Measurements from ENCODE around the gene BARHL2. TPM values are rescaled to one million over a fixed set of nuclear protein-coding genes. Genes with fewer than 3 reads are reported as not detected.

Gene BARHL2
- total RNA-seq, 1 experiment from 2014 or later, result not detected

GRCh38 chr1:90704817-90705216 is 12.3 kb downstream of the BARHL2 start:
- intact Hi-C loops (cut with micrococcal nuclease; ENCODE audit: unreplicated experiment), result loop anchor here (10.0 kb wide), 1 partner anchor 590 kb away; no protein-coding TSS in a partner anchor
- no TSS peak for BruUV-seq (replicated peaks)
- Histone ChIP-seq H3K4me1 (ENCODE audit: control insufficient read depth, insufficient read depth, low read length) (no peaks in the 10 kb centered on the region), H3K36me3 (ENCODE audit: control insufficient read depth, insufficient read depth, low read length) (no peaks in the 10 kb centered on the region), H3K9me3 (ENCODE audit: control insufficient read depth, insufficient read depth, low read depth, low read length) (no peaks in the 10 kb centered on the region), H3K4me3 (ENCODE audit: low read depth in 2 of 2, low read length in 2 of 2) (no peak overlapping the region), H3K27ac (ENCODE audit: low read length) (no peak overlapping the region), H3K27me3 (ENCODE audit: control insufficient read depth, insufficient read depth, low read length) (peaks cover 25% of the 10 kb centered on the region)
- POLR2A ChIA-PET, result no interaction called here
- DNase-seq (ENCODE audit: low read depth, low spot score) (no peak), ATAC-seq (no peak)
- TF ChIP-seq SIN3A (IDR thresholded peaks at IDR 0.05; ENCODE audit: borderline replicate concordance, insufficient read depth, low read depth, low read length) (no peak), REST (IDR thresholded peaks at IDR 0.05; ENCODE audit: insufficient read depth in 1 of 2, low read depth in 2 of 2, low read length in 1 of 2) (no peak), POLR2AphosphoS5 (IDR thresholded peaks at IDR 0.05; ENCODE audit: low read depth, low read length) (no peak), TCF7L2 (IDR thresholded peaks at IDR 0.05; ENCODE audit: low read depth, low read length) (no peak)
- TF ChIP-seq, protein P1, sequence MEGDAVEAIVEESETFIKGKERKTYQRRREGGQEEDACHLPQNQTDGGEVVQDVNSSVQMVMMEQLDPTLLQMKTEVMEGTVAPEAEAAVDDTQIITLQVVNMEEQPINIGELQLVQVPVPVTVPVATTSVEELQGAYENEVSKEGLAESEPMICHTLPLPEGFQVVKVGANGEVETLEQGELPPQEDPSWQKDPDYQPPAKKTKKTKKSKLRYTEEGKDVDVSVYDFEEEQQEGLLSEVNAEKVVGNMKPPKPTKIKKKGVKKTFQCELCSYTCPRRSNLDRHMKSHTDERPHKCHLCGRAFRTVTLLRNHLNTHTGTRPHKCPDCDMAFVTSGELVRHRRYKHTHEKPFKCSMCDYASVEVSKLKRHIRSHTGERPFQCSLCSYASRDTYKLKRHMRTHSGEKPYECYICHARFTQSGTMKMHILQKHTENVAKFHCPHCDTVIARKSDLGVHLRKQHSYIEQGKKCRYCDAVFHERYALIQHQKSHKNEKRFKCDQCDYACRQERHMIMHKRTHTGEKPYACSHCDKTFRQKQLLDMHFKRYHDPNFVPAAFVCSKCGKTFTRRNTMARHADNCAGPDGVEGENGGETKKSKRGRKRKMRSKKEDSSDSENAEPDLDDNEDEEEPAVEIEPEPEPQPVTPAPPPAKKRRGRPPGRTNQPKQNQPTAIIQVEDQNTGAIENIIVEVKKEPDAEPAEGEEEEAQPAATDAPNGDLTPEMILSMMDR (IDR thresholded peaks at IDR 0.05), result no peak
- in situ Hi-C loops (cut with HindIII; ENCODE audit: low pct_unique_long_range_greater_than_20kb, low sequenced_read_pairs), result no loop called here
- CTCF ChIA-PET, result no interaction called here

- ChIA-PET POLR2A (no interaction called here), CTCF (no interaction called here)
- Histone ChIP-seq H3K4me3 (ENCODE audit: low read depth in 2 of 2, low read length in 2 of 2) (no peak overlapping the region), H3K4me1 (ENCODE audit: control insufficient read depth, insufficient read depth, low read length) (no peaks in the 10 kb centered on the region), H3K27me3 (ENCODE audit: control insufficient read depth, insufficient read depth, low read length) (peaks cover 37% of the 10 kb centered on the region), H3K36me3 (ENCODE audit: control insufficient read depth, insufficient read depth, low read length) (no peaks in the 10 kb centered on the region), H3K9me3 (ENCODE audit: control insufficient read depth, insufficient read depth, low read depth, low read length) (no peaks in the 10 kb centered on the region), H3K27ac (ENCODE audit: low read length) (no peak overlapping the region)
- no TSS peak for BruUV-seq (replicated peaks)
- no peak for TF ChIP-seq SIN3A (IDR thresholded peaks at IDR 0.05; ENCODE audit: borderline replicate concordance, insufficient read depth, low read depth, low read length)
- no peak for TF ChIP-seq REST (IDR thresholded peaks at IDR 0.05; ENCODE audit: insufficient read depth in 1 of 2, low read depth in 2 of 2, low read length in 1 of 2)
- TF ChIP-seq TCF7L2 (IDR thresholded peaks at IDR 0.05; ENCODE audit: low read depth, low read length), result no peak
- TF ChIP-seq, protein P1 (IDR thresholded peaks at IDR 0.05), result no peak
- TF ChIP-seq POLR2AphosphoS5 (IDR thresholded peaks at IDR 0.05; ENCODE audit: low read depth, low read length), result no peak
- ATAC-seq (no peak), DNase-seq (ENCODE audit: low read depth, low spot score) (no peak)
- intact Hi-C loops (cut with micrococcal nuclease; ENCODE audit: unreplicated experiment) (no loop called here), in situ Hi-C loops (cut with HindIII; ENCODE audit: low pct_unique_long_range_greater_than_20kb, low sequenced_read_pairs) (no loop called here)
Observed at GRCh38 chr1:90694846-90695245, 22.3 kb downstream of the BARHL2 start.
